BE2C (cell line): ENCODE measurements around the gene EXOC4.

Experiments
- DNase-seq: peaks from one replicate; pipeline ENCODE4 v3.0.0-alpha.2; 2020
- H3K27me3 ChIP-seq: fragments of 250-450 bp; sonication (Bioruptor Pico); 2 replicates; pipeline ENCODE4 v1.5.1; 2020; ENCODE audit warnings: mild to moderate bottlenecking
- H3K36me3 ChIP-seq: fragments of 250-450 bp; sonication (Bioruptor Pico); 2 replicates; pipeline ENCODE4 v1.5.1; 2020; ENCODE audit warnings: mild to moderate bottlenecking
- H3K4me1 ChIP-seq: fragments of 250-450 bp; sonication (Bioruptor Pico); 2 replicates; pipeline ENCODE4 v1.5.1; 2020
- H3K4me3 ChIP-seq: 2 replicates; pipeline ENCODE4 v1.5.1; 2011; ENCODE audit warnings: low read depth, low read length
- H3K9me3 ChIP-seq: fragments of 250-450 bp; sonication (Bioruptor Pico); 2 replicates; pipeline ENCODE4 v1.5.1; 2020
- CTCF ChIP-seq: IDR thresholded peaks from 2 replicates; pipeline ENCODE4 v1.5.1; 2012; ENCODE audit warnings: mild to moderate bottlenecking, low read depth, low read length

Gene EXOC4

GRCh38 chr7:134045716-134046115 is 792.8 kb downstream of the EXOC4 start:
- no peaks in the 10 kb centered on the region for H3K4me1 ChIP-seq
- H3K9me3 ChIP-seq, result no peaks in the 10 kb centered on the region
- no peak overlapping the region for H3K4me3 ChIP-seq
- no peak for TF ChIP-seq CTCF
- DNase-seq, result no peak
- no peaks in the 10 kb centered on the region for H3K27me3 ChIP-seq
- H3K36me3 ChIP-seq, result no peaks in the 10 kb centered on the region

- H3K36me3 ChIP-seq, result no peaks in the 10 kb centered on the region
- no peaks in the 10 kb centered on the region for H3K9me3 ChIP-seq
- H3K27me3 ChIP-seq, result no peaks in the 10 kb centered on the region
- TF ChIP-seq CTCF, result no peak
- H3K4me3 ChIP-seq, result no peak overlapping the region
- no peak for DNase-seq
- H3K4me1 ChIP-seq, result no peaks in the 10 kb centered on the region
These were observed 793.8 kb downstream of the EXOC4 start for GRCh38 chr7:134046594-134047128.

- H3K9me3 ChIP-seq, result no peaks in the 10 kb centered on the region
- no peak overlapping the region for H3K4me3 ChIP-seq
- DNase-seq, result no peak
- TF ChIP-seq CTCF, result no peak
- H3K4me1 ChIP-seq, result no peaks in the 10 kb centered on the region
- H3K36me3 ChIP-seq, result no peaks in the 10 kb centered on the region
- H3K27me3 ChIP-seq, result no peaks in the 10 kb centered on the region
These were observed 794.8 kb downstream of the EXOC4 start for GRCh38 chr7:134047675-134048074.

GRCh38 chr7:134048166-134048565 is 795.3 kb downstream of the EXOC4 start:
- DNase-seq, result no peak
- H3K36me3 ChIP-seq, result no peaks in the 10 kb centered on the region
- no peak for TF ChIP-seq CTCF
- H3K4me1 ChIP-seq, result no peaks in the 10 kb centered on the region
- H3K27me3 ChIP-seq, result no peaks in the 10 kb centered on the region
- H3K4me3 ChIP-seq, result no peak overlapping the region
- no peaks in the 10 kb centered on the region for H3K9me3 ChIP-seq

GRCh38 chr7:134051020-134051419 is 798.1 kb downstream of the EXOC4 start:
- DNase-seq, result no peak
- no peak for TF ChIP-seq CTCF
- no peaks in the 10 kb centered on the region for H3K9me3 ChIP-seq
- no peaks in the 10 kb centered on the region for H3K36me3 ChIP-seq
- H3K4me3 ChIP-seq, result no peak overlapping the region
- H3K27me3 ChIP-seq, result no peaks in the 10 kb centered on the region
- H3K4me1 ChIP-seq, result no peaks in the 10 kb centered on the region

GRCh38 chr7:134056816-134057215 is 803.9 kb downstream of the EXOC4 start:
- TF ChIP-seq CTCF, result no peak
- Histone ChIP-seq H3K4me1 (peaks cover 8% of the 10 kb centered on the region), H3K27me3 (no peaks in the 10 kb centered on the region), H3K9me3 (no peaks in the 10 kb centered on the region), H3K36me3 (no peaks in the 10 kb centered on the region), H3K4me3 (no peak overlapping the region)
- no peak for DNase-seq
